Gastrocnemius medialis (tissue), 4 donors: ENCODE measurements around the gene PIK3R1. TPM values are rescaled to one million over a fixed set of nuclear protein-coding genes. Genes with fewer than 3 reads are reported as not detected.

Experiments
- ATAC-seq, 2 donors: fragments of 150-250 bp; one replicate each; pipeline ENCODE4 v1.9.1; 2016
- DNase-seq, 2 donors: peaks; one replicate each; pipeline ENCODE4 v3.0.0-alpha.2; 2019
- H3K27ac ChIP-seq, 4 donors: fragments of 200-600 bp; sonication (generic); 1 replicate in 1 of 4; 2 replicates in 3 of 4; pipeline ENCODE4 v1.5.1; 2016 to 2018; ENCODE audit warnings: mild to moderate bottlenecking in 2 of 4, moderate library complexity in 1 of 4
- H3K27me3 ChIP-seq, 3 donors: fragments of 200-600 bp; sonication (generic) in 2 of 3; 1 replicate in 1 of 3; 2 replicates in 2 of 3; pipeline versions ENCODE4 v1.5.1 to v1.6.0; 2016 to 2019; ENCODE audit warnings: mild to moderate bottlenecking in 1 of 3, moderate library complexity in 1 of 3
- H3K36me3 ChIP-seq, 2 donors: fragments of 200-600 bp; sonication (generic) in 1 of 2; one replicate each; pipeline ENCODE4 v1.5.1; 2017 to 2018
- H3K4me1 ChIP-seq, 2 donors: fragments of 200-600 bp; sonication (generic) in 1 of 2; one replicate each; pipeline ENCODE4 v1.5.1; 2016 to 2017; ENCODE audit warnings: mild to moderate bottlenecking in 2 of 2
- H3K4me3 ChIP-seq, 4 donors: fragments of 200-600 bp; sonication (generic) in 3 of 4; 1 replicate in 1 of 4; 2 replicates in 3 of 4; pipeline ENCODE4 v1.5.1; 2016 to 2019; ENCODE audit warnings: mild to moderate bottlenecking in 2 of 4
- H3K9me3 ChIP-seq, 3 donors: fragments of 200-600 bp; sonication (generic) in 2 of 3; 1 replicate in 1 of 3; 2 replicates in 2 of 3; pipeline ENCODE4 v1.5.1; 2016 to 2019
- CTCF ChIP-seq, 5 experiments: fragments of 450-650 bp in 3 of 5; fragments of 200-600 bp in 2 of 5; sonication (generic) in 2 of 5; IDR thresholded peaks in 4 of 5; conservative IDR thresholded peaks in 1 of 5; 1 replicate in 4 of 5; 2 replicates in 1 of 5; pipeline ENCODE4 v1.5.1; 2016 to 2019; ENCODE audit warnings: antibody characterized with exemption in 5 of 5, mild to moderate bottlenecking in 3 of 5, moderate library complexity in 3 of 5
- POLR2A ChIP-seq, 2 donors: fragments of 450-650 bp; IDR thresholded peaks; one replicate each; pipeline ENCODE4 v1.6.1; 2017; ENCODE audit warnings: antibody characterized with exemption in 2 of 2, mild to moderate bottlenecking in 2 of 2, moderate library complexity in 2 of 2
- in situ Hi-C, 4 donors: fragments of 200-750 bp; cut with MboI; loops; one replicate each; pipeline versions ENCODE4 v1.15.0 to v1.8.0; 2017; ENCODE audit warnings: low sequenced_read_pairs in 4 of 4
- intact Hi-C: fragments of 100-400 bp; cut with DNase I; formaldehyde crosslinking; loops from one replicate; pipeline ENCODE4 v1.15.1; 2023; ENCODE audit warnings: low total_unique reads
- total RNA-seq, 4 donors: library from RNA; depleted of rRNA; stranded (reverse); fragments of >200 nt; gene quantifications; one replicate each; pipeline versions ENCODE4 v1.1.0 to v1.2.3, GENCODE V29; 2016

PIK3R1 gene
- total RNA-seq, 4 donors from 2014 or later = 87.2 to 129 (median 100) TPM

GRCh38 chr5:68292316-68292715 is 76.8 kb downstream of the PIK3R1 start:
- in situ Hi-C loops = loop anchor here in 2 of 4 donors (25.0 kb wide), 2 partner anchors 420 to 670 kb away; no protein-coding TSS in a partner anchor

GRCh38 chr5:68295772-68296171 is 80.2 kb downstream of the PIK3R1 start:
- Histone ChIP-seq H3K4me3 (no peak overlapping the region), H3K9me3 (no peaks in the 10 kb centered on the region), H3K27me3 (no peaks in the 10 kb centered on the region), H3K27ac (no peak overlapping the region), H3K4me1 (peaks cover 22 to 24% of the 10 kb centered on the region in 2 donors), H3K36me3 (peaks cover 17 to 77% of the 10 kb centered on the region in 2 donors)
- DNase-seq (no peak), ATAC-seq (no peak)
- intact Hi-C loops = no loop called here
- in situ Hi-C loops = loop anchor here in 2 of 4 donors (25.0 kb wide), 2 partner anchors 417 to 667 kb away; no protein-coding TSS in a partner anchor
- TF ChIP-seq CTCF (IDR thresholded peaks at IDR 0.05 in 4 of 5, conservative IDR thresholded peaks at IDR 0.05 in 1 of 5) = no peak
- TF ChIP-seq POLR2A (IDR thresholded peaks at IDR 0.05) = no peak

More at GRCh38 chr5:68292316-68292715, 76.8 kb downstream of the PIK3R1 start:
- peak overlapping the region in 1 of 4 donors; percentile 59 for H3K4me3 ChIP-seq
- H3K9me3 ChIP-seq = no peaks in the 10 kb centered on the region
- intact Hi-C loops = no loop called here
- H3K27me3 ChIP-seq = no peaks in the 10 kb centered on the region
- H3K27ac ChIP-seq = peak overlapping the region; percentile 88 to 91 (median 90)
- DNase-seq (no peak), ATAC-seq (no peak)
- no peak for TF ChIP-seq POLR2A (IDR thresholded peaks at IDR 0.05)
- TF ChIP-seq CTCF (IDR thresholded peaks at IDR 0.05 in 4 of 5, conservative IDR thresholded peaks at IDR 0.05 in 1 of 5) = no peak
- peaks cover 12 to 50% of the 10 kb centered on the region in 2 donors for H3K36me3 ChIP-seq
- H3K4me1 ChIP-seq = peaks cover 47 to 50% of the 10 kb centered on the region in 2 donors

GRCh38 chr5:68296895-68297294 is 81.3 kb downstream of the PIK3R1 start:
- peaks cover 17 to 77% of the 10 kb centered on the region in 2 donors for H3K36me3 ChIP-seq
- DNase-seq = no peak
- in situ Hi-C loops (loop anchor here in 2 of 4 donors (25.0 kb wide), 2 partner anchors 415 to 665 kb away; no protein-coding TSS in a partner anchor), intact Hi-C loops (no loop called here)
- H3K27me3 ChIP-seq = no peaks in the 10 kb centered on the region
- ATAC-seq = no peak
- H3K4me1 ChIP-seq = peaks cover 11 to 12% of the 10 kb centered on the region in 2 donors
- TF ChIP-seq CTCF (IDR thresholded peaks at IDR 0.05 in 4 of 5, conservative IDR thresholded peaks at IDR 0.05 in 1 of 5) (no peak), POLR2A (IDR thresholded peaks at IDR 0.05) (no peak)
- H3K9me3 ChIP-seq = no peaks in the 10 kb centered on the region
- H3K27ac ChIP-seq = no peak overlapping the region
- H3K4me3 ChIP-seq = no peak overlapping the region

- Histone ChIP-seq H3K9me3 (no peaks in the 10 kb centered on the region), H3K4me1 (peaks cover 3 to 5% of the 10 kb centered on the region in 2 donors), H3K36me3 (peaks cover 17 to 73% of the 10 kb centered on the region in 2 donors), H3K4me3 (no peak overlapping the region), H3K27me3 (no peaks in the 10 kb centered on the region), H3K27ac (no peak overlapping the region)
- in situ Hi-C loops = loop anchor here in 2 of 4 donors (25.0 kb wide), 2 partner anchors 415 to 665 kb away; no protein-coding TSS in a partner anchor
- intact Hi-C loops = no loop called here
- DNase-seq (no peak), ATAC-seq (no peak)
- no peak for TF ChIP-seq CTCF (IDR thresholded peaks at IDR 0.05 in 4 of 5, conservative IDR thresholded peaks at IDR 0.05 in 1 of 5)
- TF ChIP-seq POLR2A (IDR thresholded peaks at IDR 0.05) = no peak
These were observed 82.1 kb downstream of the PIK3R1 start for GRCh38 chr5:68297656-68298055.
